ENCODE data around the gene GLI3. TPM values are rescaled to one million over a fixed set of nuclear protein-coding genes. Genes with fewer than 3 reads are reported as not detected.

The GLI3 gene
- total and polyA plus RNA-seq, 3 experiments from 2014 or later, result 0.16 to 0.46 (median 0.44) TPM

- peaks cover 5 to 20% of the 10 kb centered on the region in 2 donors for H3K27me3 Mint-ChIP-seq
- no peaks in the 10 kb centered on the region for H3K9me3 Mint-ChIP-seq
- no peak for DNase-seq
- Histone ChIP-seq H3K4me1 (ENCODE audit: insufficient read depth, low read length) (peaks cover 6% of the 10 kb centered on the region), H3K27ac (ENCODE audit: low read depth, low read length) (no peak overlapping the region), H3K4me3 (ENCODE audit: low read length) (no peak overlapping the region), H3K9me3 (ENCODE audit: low read length) (no peaks in the 10 kb centered on the region), H3K36me3 (ENCODE audit: insufficient read depth, low read length) (no peaks in the 10 kb centered on the region), H3K27me3 (ENCODE audit: insufficient read depth, low read length, poor library complexity, severe bottlenecking) (no peaks in the 10 kb centered on the region)
- no peak overlapping the region for H3K27ac Mint-ChIP-seq
- H3K36me3 Mint-ChIP-seq, result no peaks in the 10 kb centered on the region
- no peak overlapping the region for H3K4me3 Mint-ChIP-seq
- ChIA-PET POLR2A (no interaction called here), CTCF (no interaction called here)
- peaks cover 6 to 8% (median 6%) of the 10 kb centered on the region in 3 donors for H3K4me1 Mint-ChIP-seq
These were observed 298.6 kb downstream of the GLI3 start for GRCh38 chr7:41938371-41938770.

GRCh38 chr7:41933427-41933826 is 303.6 kb downstream of the GLI3 start:
- Histone ChIP-seq H3K36me3 (ENCODE audit: insufficient read depth, low read length) (no peaks in the 10 kb centered on the region), H3K27ac (ENCODE audit: low read depth, low read length) (no peak overlapping the region), H3K9me3 (ENCODE audit: low read length) (no peaks in the 10 kb centered on the region), H3K4me3 (ENCODE audit: low read length) (no peak overlapping the region), H3K4me1 (ENCODE audit: insufficient read depth, low read length) (no peaks in the 10 kb centered on the region), H3K27me3 (ENCODE audit: insufficient read depth, low read length, poor library complexity, severe bottlenecking) (no peaks in the 10 kb centered on the region)
- Mint-ChIP-seq H3K27ac (no peak overlapping the region), H3K4me1 (no peaks in the 10 kb centered on the region), H3K36me3 (peaks cover 0 to 2% (median 0%) of the 10 kb centered on the region in 3 donors), H3K9me3 (no peaks in the 10 kb centered on the region), H3K4me3 (no peak overlapping the region), H3K27me3 (peaks cover 9 to 19% of the 10 kb centered on the region in 2 donors)
- POLR2A ChIA-PET, result no interaction called here
- CTCF ChIA-PET, result interaction anchor here (1.3 kb wide), 2 partner anchors 9 to 10 kb away, joined by 3 to 4 read pairs; no protein-coding TSS in a partner anchor
- DNase-seq, result no peak

GRCh38 chr7:41931263-41931646 is 305.8 kb downstream of the GLI3 start:
- Histone ChIP-seq H3K27ac (ENCODE audit: low read depth, low read length) (no peak overlapping the region), H3K4me3 (ENCODE audit: low read length) (no peak overlapping the region), H3K4me1 (ENCODE audit: insufficient read depth, low read length) (no peaks in the 10 kb centered on the region), H3K36me3 (ENCODE audit: insufficient read depth, low read length) (no peaks in the 10 kb centered on the region), H3K9me3 (ENCODE audit: low read length) (no peaks in the 10 kb centered on the region), H3K27me3 (ENCODE audit: insufficient read depth, low read length, poor library complexity, severe bottlenecking) (no peaks in the 10 kb centered on the region)
- no peaks in the 10 kb centered on the region for H3K4me1 Mint-ChIP-seq
- peaks cover 10 to 17% of the 10 kb centered on the region in 2 donors for H3K27me3 Mint-ChIP-seq
- no peaks in the 10 kb centered on the region for H3K9me3 Mint-ChIP-seq
- H3K4me3 Mint-ChIP-seq, result no peak overlapping the region
- ChIA-PET CTCF (interaction anchor here (4.7 kb wide), 1 partner anchor 9 kb away, joined by 16 read pairs; no protein-coding TSS in a partner anchor), POLR2A (no interaction called here)
- peaks cover 0 to 2% (median 0%) of the 10 kb centered on the region in 3 donors for H3K36me3 Mint-ChIP-seq
- no peak overlapping the region for H3K27ac Mint-ChIP-seq
- DNase-seq, result no peak

- ChIA-PET CTCF (interaction anchor here (4.7 kb wide), 1 partner anchor 10 kb away, joined by 16 read pairs; no protein-coding TSS in a partner anchor), POLR2A (no interaction called here)
- H3K27ac ChIP-seq (ENCODE audit: low read depth, low read length), result no peak overlapping the region
- peaks cover 0 to 2% (median 0%) of the 10 kb centered on the region in 3 donors for H3K36me3 Mint-ChIP-seq
- no peaks in the 10 kb centered on the region for H3K4me1 Mint-ChIP-seq
- no peaks in the 10 kb centered on the region for H3K27me3 ChIP-seq (ENCODE audit: insufficient read depth, low read length, poor library complexity, severe bottlenecking)
- H3K4me3 ChIP-seq (ENCODE audit: low read length), result no peak overlapping the region
- peaks cover 10 to 21% of the 10 kb centered on the region in 2 donors for H3K27me3 Mint-ChIP-seq
- H3K4me1 ChIP-seq (ENCODE audit: insufficient read depth, low read length), result no peaks in the 10 kb centered on the region
- no peaks in the 10 kb centered on the region for H3K9me3 Mint-ChIP-seq
- H3K4me3 Mint-ChIP-seq, result no peak overlapping the region
- H3K27ac Mint-ChIP-seq, result no peak overlapping the region
- DNase-seq, result no peak
- H3K9me3 ChIP-seq (ENCODE audit: low read length), result no peaks in the 10 kb centered on the region
- no peaks in the 10 kb centered on the region for H3K36me3 ChIP-seq (ENCODE audit: insufficient read depth, low read length)
These were observed 306.3 kb downstream of the GLI3 start for GRCh38 chr7:41930538-41931262.

- Histone ChIP-seq H3K27me3 (ENCODE audit: insufficient read depth, low read length, poor library complexity, severe bottlenecking) (no peaks in the 10 kb centered on the region), H3K27ac (ENCODE audit: low read depth, low read length) (no peak overlapping the region), H3K36me3 (ENCODE audit: insufficient read depth, low read length) (no peaks in the 10 kb centered on the region), H3K9me3 (ENCODE audit: low read length) (no peaks in the 10 kb centered on the region), H3K4me3 (ENCODE audit: low read length) (no peak overlapping the region), H3K4me1 (ENCODE audit: insufficient read depth, low read length) (no peaks in the 10 kb centered on the region)
- Mint-ChIP-seq H3K36me3 (peaks cover 0 to 2% (median 0%) of the 10 kb centered on the region in 3 donors), H3K27me3 (peaks cover 10 to 23% of the 10 kb centered on the region in 2 donors), H3K4me3 (no peak overlapping the region), H3K9me3 (no peaks in the 10 kb centered on the region), H3K27ac (no peak overlapping the region), H3K4me1 (no peaks in the 10 kb centered on the region)
- ChIA-PET CTCF (interaction anchor here (0.8 to 4.7 kb wide), 2 partner anchors 11 to 18 kb away, joined by 3 to 16 read pairs; no protein-coding TSS in a partner anchor), POLR2A (no interaction called here)
- no peak for DNase-seq
These were observed 308.2 kb downstream of the GLI3 start for GRCh38 chr7:41928781-41929180.

GRCh38 chr7:41928166-41928565 is 308.8 kb downstream of the GLI3 start:
- Histone ChIP-seq H3K9me3 (ENCODE audit: low read length) (no peaks in the 10 kb centered on the region), H3K4me1 (ENCODE audit: insufficient read depth, low read length) (no peaks in the 10 kb centered on the region), H3K27me3 (ENCODE audit: insufficient read depth, low read length, poor library complexity, severe bottlenecking) (no peaks in the 10 kb centered on the region), H3K36me3 (ENCODE audit: insufficient read depth, low read length) (no peaks in the 10 kb centered on the region), H3K4me3 (ENCODE audit: low read length) (no peak overlapping the region), H3K27ac (ENCODE audit: low read depth, low read length) (no peak overlapping the region)
- H3K4me1 Mint-ChIP-seq, result no peaks in the 10 kb centered on the region
- ChIA-PET POLR2A (no interaction called here), CTCF (interaction anchor here (0.8 to 4.7 kb wide), 2 partner anchors 12 to 18 kb away, joined by 3 to 16 read pairs; no protein-coding TSS in a partner anchor)
- no peak overlapping the region for H3K4me3 Mint-ChIP-seq
- H3K36me3 Mint-ChIP-seq, result peaks cover 0 to 2% (median 0%) of the 10 kb centered on the region in 3 donors
- H3K9me3 Mint-ChIP-seq, result no peaks in the 10 kb centered on the region
- no peak overlapping the region for H3K27ac Mint-ChIP-seq
- no peak for DNase-seq
- peaks cover 10 to 23% of the 10 kb centered on the region in 2 donors for H3K27me3 Mint-ChIP-seq

GRCh38 chr7:41927380-41927779 is 309.6 kb downstream of the GLI3 start:
- Mint-ChIP-seq H3K4me3 (no peak overlapping the region), H3K9me3 (no peaks in the 10 kb centered on the region), H3K4me1 (no peaks in the 10 kb centered on the region), H3K27me3 (peaks cover 8 to 29% of the 10 kb centered on the region in 2 donors), H3K36me3 (peaks cover 0 to 2% (median 0%) of the 10 kb centered on the region in 3 donors), H3K27ac (no peak overlapping the region)
- H3K36me3 ChIP-seq (ENCODE audit: insufficient read depth, low read length), result no peaks in the 10 kb centered on the region
- no peak overlapping the region for H3K4me3 ChIP-seq (ENCODE audit: low read length)
- POLR2A ChIA-PET, result no interaction called here
- no peaks in the 10 kb centered on the region for H3K27me3 ChIP-seq (ENCODE audit: insufficient read depth, low read length, poor library complexity, severe bottlenecking)
- no peaks in the 10 kb centered on the region for H3K4me1 ChIP-seq (ENCODE audit: insufficient read depth, low read length)
- CTCF ChIA-PET, result interaction anchor here (4.7 kb wide), 1 partner anchor 13 kb away, joined by 16 read pairs; no protein-coding TSS in a partner anchor
- DNase-seq, result no peak
- no peak overlapping the region for H3K27ac ChIP-seq (ENCODE audit: low read depth, low read length)
- H3K9me3 ChIP-seq (ENCODE audit: low read length), result no peaks in the 10 kb centered on the region

GRCh38 chr7:41925946-41926345 is 311.1 kb downstream of the GLI3 start:
- peaks cover 0 to 2% (median 0%) of the 10 kb centered on the region in 3 donors for H3K36me3 Mint-ChIP-seq
- H3K27ac Mint-ChIP-seq, result no peak overlapping the region

More at GRCh38 chr7:41925946-41926345, 311.1 kb downstream of the GLI3 start:
- peaks cover 0 to 1% (median 0%) of the 10 kb centered on the region in 5 donors for H3K9me3 Mint-ChIP-seq
- H3K4me1 ChIP-seq (ENCODE audit: insufficient read depth, low read length), result no peaks in the 10 kb centered on the region
- H3K9me3 ChIP-seq (ENCODE audit: low read length), result no peaks in the 10 kb centered on the region
- no peaks in the 10 kb centered on the region for H3K36me3 ChIP-seq (ENCODE audit: insufficient read depth, low read length)
- DNase-seq, result no peak
- H3K27me3 ChIP-seq (ENCODE audit: insufficient read depth, low read length, poor library complexity, severe bottlenecking), result no peaks in the 10 kb centered on the region
- no peak overlapping the region for H3K27ac ChIP-seq (ENCODE audit: low read depth, low read length)
- H3K27me3 Mint-ChIP-seq, result peaks cover 8 to 32% of the 10 kb centered on the region in 2 donors
- H3K4me3 ChIP-seq (ENCODE audit: low read length), result no peak overlapping the region
- POLR2A ChIA-PET, result no interaction called here
- no peak overlapping the region for H3K4me3 Mint-ChIP-seq
- H3K4me1 Mint-ChIP-seq, result no peaks in the 10 kb centered on the region
- CTCF ChIA-PET, result no interaction called here

All from CD8-positive, alpha-beta memory T cell (primary cell).